Measurements from ENCODE around the gene COL2A1.

The COL2A1 gene

GRCh38 chr12:47940773-47941474 is 63.4 kb downstream of the COL2A1 start:
- FAIRE-seq (no peak), DNase-seq (ENCODE audit: insufficient read length, low spot score) (no peak)
- no peak for TF ChIP-seq POLR2A (IDR thresholded peaks at IDR 0.05; ENCODE audit: low read depth, low read length)

- TF ChIP-seq POLR2A (IDR thresholded peaks at IDR 0.05; ENCODE audit: low read depth, low read length), result no peak
- no peak for FAIRE-seq
- DNase-seq (ENCODE audit: insufficient read length, low spot score), result no peak
These were observed 65.2 kb downstream of the COL2A1 start for GRCh38 chr12:47939009-47939601.

GRCh38 chr12:47938594-47938993 is 65.7 kb downstream of the COL2A1 start:
- DNase-seq (ENCODE audit: insufficient read length, low spot score) (no peak), FAIRE-seq (no peak)
- TF ChIP-seq POLR2A (IDR thresholded peaks at IDR 0.05; ENCODE audit: low read depth, low read length), result no peak

- TF ChIP-seq POLR2A (IDR thresholded peaks at IDR 0.05; ENCODE audit: low read depth, low read length), result no peak
- FAIRE-seq (no peak), DNase-seq (ENCODE audit: insufficient read length, low spot score) (no peak)
These were observed 66.2 kb downstream of the COL2A1 start for GRCh38 chr12:47938093-47938492.

- no peak for FAIRE-seq
- no peak for DNase-seq (ENCODE audit: insufficient read length, low spot score)
- TF ChIP-seq POLR2A (IDR thresholded peaks at IDR 0.05; ENCODE audit: low read depth, low read length), result no peak
These were observed 69.1 kb downstream of the COL2A1 start for GRCh38 chr12:47935184-47935583.

- TF ChIP-seq POLR2A (IDR thresholded peaks at IDR 0.05; ENCODE audit: low read depth, low read length), result no peak
- DNase-seq (ENCODE audit: insufficient read length, low spot score) (no peak), FAIRE-seq (no peak)
These were observed 73.1 kb downstream of the COL2A1 start for GRCh38 chr12:47931187-47931586.

- no peak for FAIRE-seq
- no peak for DNase-seq (ENCODE audit: insufficient read length, low spot score)
- TF ChIP-seq POLR2A (IDR thresholded peaks at IDR 0.05; ENCODE audit: low read depth, low read length), result no peak
These were observed 73.6 kb downstream of the COL2A1 start for GRCh38 chr12:47930634-47931033.

- FAIRE-seq (no peak), DNase-seq (ENCODE audit: insufficient read length, low spot score) (no peak)
- no peak for TF ChIP-seq POLR2A (IDR thresholded peaks at IDR 0.05; ENCODE audit: low read depth, low read length)
These were observed 76.9 kb downstream of the COL2A1 start for GRCh38 chr12:47927346-47927745.

Measured in H54 (cell line).